Dermis blood vessel endothelial cell (primary cell): ENCODE results near the gene AKR1C1. TPM values are rescaled to one million over a fixed set of nuclear protein-coding genes. Genes with fewer than 3 reads are reported as not detected.
A peak's percentile ranks its signal among the peaks of the same experiment; 100 is the strongest.
"Not testable (repeated sequence)": the region's sequence is repeated elsewhere in the genome, so short reads cannot be mapped to it uniquely, and the experiment has no call there.

Source experiments
- DNase-seq: peaks from one replicate; pipeline ENCODE4 v3.0.0; 2010
- total RNA-seq: library from RNA; depleted of rRNA; stranded (reverse); fragments of >200 nt; gene quantifications from 2 replicates; pipeline ENCODE4 v1.2.3, GENCODE V29; 2014

AKR1C1 gene
- 52.4 and 74.0 TPM in 2 replicates for total RNA-seq

- not testable (repeated sequence) for DNase-seq
These were observed at the start of gene AKR1C1 for GRCh38 chr10:4962876-4963814. AKR1C1 (plus strand) TSS chr10:4963415; CDS start chr10:4963445, 30 bp downstream.

DNA sequence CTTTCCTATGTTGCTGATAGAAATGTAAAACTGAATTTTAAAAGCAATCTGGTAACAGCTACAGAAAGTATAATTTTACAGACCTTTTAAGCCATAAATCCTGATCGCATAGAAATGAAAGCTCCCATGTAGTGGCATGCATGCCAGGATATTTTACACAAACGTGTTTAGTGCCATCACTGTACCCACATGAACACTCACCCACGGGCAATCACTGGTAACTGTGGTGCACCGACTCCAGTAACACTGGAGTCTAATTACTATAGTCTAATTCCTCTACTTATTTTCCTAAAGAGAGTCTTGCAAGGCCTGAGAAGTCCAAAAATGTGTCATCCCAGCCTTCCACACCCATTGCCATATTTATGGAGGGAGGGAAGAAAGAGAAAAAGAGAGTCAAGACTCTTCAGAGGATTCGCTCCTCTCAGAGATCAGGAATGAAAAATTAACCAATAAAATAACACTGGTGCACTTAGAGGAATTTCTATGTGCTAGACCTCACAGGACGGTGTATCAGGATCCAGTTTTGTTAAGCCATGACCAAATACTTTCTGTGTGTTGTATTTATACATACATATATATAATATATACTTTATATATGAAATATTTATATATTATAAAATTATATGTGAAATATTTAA is 48.9 kb upstream of the AKR1C1 start:
- DNase-seq = no peak

DNA sequence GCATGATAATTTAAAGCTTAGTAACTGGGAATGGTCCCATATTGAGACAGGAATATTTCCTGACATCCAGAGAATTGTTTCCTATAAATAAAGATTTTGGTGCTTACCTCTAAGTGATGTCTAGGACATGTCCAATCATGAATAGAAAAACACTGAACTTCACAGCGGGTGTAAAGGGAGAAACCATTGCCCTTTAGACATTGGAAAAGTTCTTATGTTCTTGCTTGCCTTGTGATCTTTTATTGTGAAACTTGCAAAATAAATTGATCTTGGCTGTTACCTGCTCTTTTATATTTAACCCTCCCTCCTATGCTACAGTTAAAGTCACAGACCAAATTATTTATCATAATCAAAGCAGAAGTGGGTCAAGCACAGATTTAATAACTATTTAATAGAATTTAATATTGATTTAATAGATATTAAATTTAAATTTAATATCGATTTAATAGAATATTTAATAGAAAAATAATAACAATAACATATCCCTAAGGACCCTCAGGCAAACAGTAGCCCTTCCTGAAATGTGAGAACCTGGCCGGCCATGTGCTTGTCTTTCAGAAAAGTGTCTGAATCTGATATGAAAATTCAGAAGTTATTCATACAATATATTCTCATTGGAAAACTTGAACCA is 47.0 kb upstream of the AKR1C1 start:
- DNase-seq = no peak

DNA sequence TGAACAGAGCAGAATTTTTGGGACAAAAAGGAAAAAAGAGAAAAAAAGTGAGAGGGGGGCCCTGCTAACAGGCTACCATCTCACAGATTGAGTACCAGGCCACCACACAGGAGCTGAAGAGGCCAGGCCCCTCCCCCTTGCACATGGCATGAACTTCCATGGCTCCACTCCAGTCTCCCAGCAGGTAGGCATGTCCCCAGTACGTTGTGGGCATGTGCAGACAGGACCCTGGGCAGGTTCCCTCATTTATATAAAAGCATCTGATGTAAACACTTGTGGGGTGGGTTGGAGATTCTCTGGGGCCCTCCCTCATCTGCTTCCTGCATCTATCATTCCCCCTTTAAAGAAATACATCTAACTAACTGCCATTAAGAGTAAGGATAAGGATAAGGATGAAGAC is 45.0 kb upstream of the AKR1C1 start:
- DNase-seq = no peak

- DNase-seq = not testable (repeated sequence)
These were observed 38.7 kb upstream of the AKR1C1 start for GRCh38 chr10:4924482-4924881.

GRCh38 chr10:4926400-4926799 is 36.8 kb upstream of the AKR1C1 start:
- no peak for DNase-seq

DNA sequence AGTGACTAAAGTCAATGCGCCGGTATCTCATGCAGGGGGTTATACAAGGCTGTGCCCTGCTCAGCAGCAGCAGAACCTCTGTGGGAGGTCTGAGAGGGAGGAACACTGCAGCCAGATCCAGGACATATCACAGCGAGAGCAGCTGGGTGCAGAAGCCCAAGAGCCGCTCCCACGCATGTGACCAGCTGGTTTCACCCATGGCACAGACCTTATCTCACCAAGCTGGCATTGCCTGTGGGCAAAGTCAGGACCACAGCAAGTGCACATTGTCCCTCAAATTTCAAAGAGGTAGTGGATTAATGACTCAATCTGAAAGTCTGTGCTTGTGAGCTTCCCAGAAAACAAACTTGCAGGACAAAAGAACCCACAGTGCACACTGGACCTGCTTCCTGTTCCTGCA is 31.6 kb upstream of the AKR1C1 start:
- no peak for DNase-seq

DNA sequence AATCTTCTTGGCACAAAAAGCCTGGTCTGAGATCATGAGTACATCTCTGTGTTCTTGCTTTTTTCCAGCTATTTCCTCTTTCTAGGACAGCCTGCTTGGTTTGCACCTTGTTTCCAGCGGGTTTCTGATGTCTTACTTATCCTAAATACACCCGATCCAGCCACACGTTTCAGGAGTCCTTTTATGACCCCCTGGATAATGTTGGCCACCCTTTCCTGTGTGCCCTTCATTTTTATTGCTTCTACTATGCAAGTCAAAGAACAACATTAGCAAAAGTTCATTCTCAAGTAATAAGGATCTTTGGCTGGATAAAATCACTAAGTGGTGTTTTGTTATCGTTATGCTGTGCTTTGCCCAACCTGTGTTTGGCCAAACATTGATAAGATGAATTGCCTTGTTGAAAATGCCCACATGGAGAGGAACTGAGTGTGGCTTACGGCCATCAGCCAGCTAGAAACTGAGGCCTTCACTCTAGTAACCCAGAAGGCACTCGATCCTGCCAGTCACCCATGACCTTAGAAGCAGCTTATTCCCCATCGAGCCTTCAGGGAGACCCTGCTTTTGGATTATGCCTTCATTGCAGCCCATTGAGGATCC is 28.7 kb upstream of the AKR1C1 start:
- DNase-seq = no peak

- no peak for DNase-seq
These were observed 25.9 kb upstream of the AKR1C1 start for GRCh38 chr10:4937346-4937745.

DNA sequence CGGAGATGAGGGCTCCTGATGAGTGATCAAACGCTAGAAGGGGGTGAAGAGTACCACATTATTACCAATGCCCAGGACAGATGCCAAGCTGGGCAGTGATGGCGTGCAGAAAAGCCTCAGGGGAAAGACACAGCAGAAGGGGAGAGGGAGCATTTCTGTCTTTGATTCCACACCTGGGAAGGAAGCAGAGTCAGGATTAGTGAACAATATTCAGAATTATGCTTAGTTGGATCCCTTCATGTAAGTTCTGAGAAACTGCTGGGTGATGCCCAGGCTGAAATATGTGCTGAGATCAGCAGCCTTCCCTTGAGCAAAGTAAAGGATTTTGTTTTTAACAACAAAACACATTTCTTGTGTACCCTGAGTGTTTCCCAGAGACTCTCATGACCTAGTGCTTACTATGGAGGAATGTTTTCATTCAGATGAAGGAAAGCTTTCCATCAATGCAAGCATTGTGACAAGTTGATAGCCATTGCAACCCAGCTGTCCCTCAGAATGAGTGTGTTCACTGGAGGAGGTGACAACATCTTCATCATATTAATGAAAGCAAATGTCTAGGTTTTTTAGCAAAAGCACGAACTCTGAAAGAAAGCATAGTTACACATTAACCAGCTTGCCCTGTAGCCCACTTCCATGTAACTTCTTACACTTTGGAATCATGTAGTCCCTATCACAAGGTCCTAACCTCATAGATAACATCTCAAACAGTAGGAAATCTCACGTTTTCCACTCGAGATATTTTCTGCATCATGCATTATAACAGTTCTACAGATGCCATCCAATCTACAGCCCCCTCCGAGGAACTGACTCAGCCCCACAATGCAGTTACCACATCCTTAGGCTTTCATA is 23.8 kb upstream of the AKR1C1 start:
- DNase-seq = no peak

DNA sequence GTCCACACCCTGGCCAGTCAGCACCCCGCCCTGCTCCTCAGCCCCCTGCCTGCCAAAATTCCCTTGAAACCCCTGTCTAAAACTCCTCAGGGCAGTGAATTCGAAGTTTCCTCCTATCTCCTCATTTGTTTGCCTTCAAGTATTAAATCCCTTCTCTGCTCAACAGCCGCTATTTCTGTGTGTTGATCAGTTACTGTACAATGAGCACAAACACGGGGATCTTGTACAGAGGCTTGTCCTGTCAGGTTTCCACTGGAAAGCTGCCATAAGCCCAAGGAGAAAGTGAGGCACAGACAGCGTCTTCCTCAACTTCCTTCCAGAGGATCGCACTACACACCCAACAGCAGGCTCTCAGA is 23.2 kb upstream of the AKR1C1 start:
- not testable (repeated sequence) for DNase-seq

DNA sequence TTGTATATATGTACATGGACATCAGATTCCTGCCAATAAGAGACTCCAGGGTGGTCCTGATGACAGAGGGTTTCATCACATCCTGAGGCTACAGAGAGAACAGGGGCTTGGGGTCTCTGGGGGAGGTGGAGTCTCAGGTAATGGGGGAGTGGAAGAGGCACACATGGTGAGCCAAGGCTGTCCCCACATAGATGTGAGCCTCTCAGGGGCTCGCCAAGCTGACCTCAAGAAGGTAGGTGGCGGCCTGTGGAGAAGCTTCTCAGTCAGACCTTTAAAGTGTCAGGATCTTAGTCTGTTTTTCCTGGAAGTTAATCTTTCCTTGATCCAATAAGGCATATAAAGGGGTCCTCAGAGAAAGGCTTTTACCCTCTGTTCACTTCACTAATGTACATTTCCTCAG is 22.3 kb upstream of the AKR1C1 start:
- DNase-seq = not testable (repeated sequence)

DNA sequence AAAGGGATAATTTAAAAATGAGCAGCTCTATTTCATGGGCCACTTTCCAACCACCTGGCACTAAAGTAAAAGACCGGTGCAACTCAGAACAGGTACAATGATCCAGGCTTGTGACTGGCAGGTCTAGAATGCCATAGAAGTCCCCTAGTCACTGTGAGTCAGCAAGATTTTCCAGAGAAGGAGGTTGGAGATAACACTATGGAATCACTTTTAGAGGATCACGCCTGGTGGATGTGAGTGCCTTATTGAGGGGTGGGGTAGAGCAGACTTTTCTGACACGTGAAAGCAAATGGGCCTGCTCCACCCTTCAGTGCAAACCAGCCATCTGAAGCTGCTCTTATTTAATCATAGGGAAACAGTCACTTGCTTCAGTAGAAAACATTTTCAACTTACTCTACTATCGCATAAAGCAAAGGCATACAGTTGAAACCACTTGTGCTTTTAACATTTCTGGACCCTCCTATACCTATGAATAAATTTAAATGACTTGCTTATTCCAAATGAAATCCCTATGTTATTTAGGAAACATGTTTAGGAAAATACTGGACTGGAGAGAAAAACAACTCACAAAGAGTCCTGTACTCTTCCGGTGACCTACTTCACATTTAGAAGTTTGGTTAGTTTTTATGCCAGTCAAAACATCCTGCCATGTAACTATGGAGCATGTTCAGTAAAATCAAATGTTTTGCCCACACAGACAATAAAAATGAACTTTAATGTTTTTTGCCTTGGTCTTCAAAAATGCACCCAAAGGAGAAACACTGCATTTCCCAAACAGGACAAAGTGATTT is 21.5 kb upstream of the AKR1C1 start:
- peak; percentile 43 for DNase-seq

GRCh38 chr10:4942931-4943330 is 20.3 kb upstream of the AKR1C1 start:
- peak; percentile 53 for DNase-seq

DNA sequence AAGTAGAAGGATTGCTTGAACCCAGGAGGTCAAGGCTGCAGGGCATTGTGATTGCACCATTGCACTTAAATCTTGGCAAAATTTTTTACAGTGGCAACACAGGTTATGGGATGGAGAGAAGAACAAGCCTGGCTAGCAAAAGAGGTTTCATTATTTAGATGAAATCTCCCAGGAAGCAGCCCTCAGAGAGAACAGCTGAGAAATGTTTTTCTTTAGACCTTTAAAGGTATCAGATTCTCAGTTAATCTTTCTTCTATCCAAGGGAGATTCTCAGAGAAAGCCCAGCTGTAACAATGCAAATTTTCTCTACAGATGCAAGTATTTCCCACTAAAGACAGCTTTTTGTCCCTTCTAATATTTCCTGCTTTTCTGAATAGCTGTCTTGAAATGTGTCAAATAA is 19.8 kb upstream of the AKR1C1 start:
- DNase-seq = not testable (repeated sequence)

DNA sequence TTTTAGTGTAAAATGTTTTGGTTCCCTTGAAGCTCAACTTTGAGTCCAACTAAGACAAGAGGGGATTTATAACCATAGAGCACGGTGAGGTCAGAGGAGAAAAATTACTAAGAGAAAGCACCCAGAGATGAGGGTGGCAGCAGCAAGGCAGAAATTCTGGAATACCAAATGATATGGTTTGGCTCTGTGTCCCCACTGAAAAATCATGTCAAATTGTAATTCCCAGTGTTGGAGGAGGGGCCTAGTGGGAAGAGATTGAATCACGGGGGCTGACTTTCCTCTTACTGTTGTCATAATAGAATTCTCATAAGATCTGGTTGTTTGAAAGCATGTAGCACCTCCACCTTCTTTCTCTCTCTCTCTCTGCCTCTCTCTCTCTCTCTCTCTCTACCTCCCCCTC is 19.4 kb upstream of the AKR1C1 start:
- DNase-seq = no peak

DNA sequence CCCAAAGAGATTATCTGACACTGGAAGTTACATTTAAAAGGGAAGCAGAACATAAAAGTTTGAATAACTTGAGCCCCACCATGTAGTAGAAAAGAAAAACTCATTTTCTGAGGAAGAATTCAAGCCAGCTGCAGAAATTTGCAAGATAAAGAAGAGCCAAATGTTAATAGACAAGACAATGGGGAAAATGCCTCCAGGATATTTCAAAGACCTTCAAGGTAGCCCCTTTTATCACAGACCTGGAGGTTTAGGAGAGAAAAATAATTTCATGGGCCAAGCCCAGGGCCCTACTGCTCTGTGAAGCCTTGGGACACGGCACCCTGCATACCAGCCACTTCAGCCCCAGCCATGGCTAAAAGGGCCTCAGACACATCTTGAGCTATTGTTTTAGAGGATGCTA is 18.4 kb upstream of the AKR1C1 start:
- no peak for DNase-seq

- DNase-seq = no peak
These were observed 17.2 kb upstream of the AKR1C1 start for GRCh38 chr10:4945766-4946717.

- no peak for DNase-seq
These were observed 16.1 kb upstream of the AKR1C1 start for GRCh38 chr10:4947039-4947634.
